ENCODE results near the gene RRP12.

DNA sequence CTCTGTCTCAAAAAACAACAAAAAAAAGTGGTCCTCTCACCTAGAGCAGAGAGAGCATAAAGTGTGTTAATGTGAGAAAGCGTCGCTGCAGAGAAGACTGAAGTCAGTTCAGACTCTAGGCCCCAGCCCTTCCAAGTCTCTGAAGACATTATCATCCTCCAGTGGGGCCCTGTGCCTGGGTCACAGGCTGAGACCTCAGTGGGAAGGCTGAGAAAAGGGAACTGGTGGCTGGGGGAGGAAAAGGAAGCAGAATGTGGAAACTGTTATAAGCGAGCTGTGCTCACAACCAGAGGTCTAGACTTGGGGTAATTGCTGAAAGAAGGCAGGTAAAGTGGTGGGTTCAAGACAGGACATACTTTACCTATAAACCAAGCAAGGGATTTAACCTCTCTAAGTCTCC is 4.9 kb upstream of the RRP12 start:
- TF ChIP-seq POLR2A (IDR thresholded peaks at IDR 0.05) = no peak
- TF ChIP-seq, protein P1, sequence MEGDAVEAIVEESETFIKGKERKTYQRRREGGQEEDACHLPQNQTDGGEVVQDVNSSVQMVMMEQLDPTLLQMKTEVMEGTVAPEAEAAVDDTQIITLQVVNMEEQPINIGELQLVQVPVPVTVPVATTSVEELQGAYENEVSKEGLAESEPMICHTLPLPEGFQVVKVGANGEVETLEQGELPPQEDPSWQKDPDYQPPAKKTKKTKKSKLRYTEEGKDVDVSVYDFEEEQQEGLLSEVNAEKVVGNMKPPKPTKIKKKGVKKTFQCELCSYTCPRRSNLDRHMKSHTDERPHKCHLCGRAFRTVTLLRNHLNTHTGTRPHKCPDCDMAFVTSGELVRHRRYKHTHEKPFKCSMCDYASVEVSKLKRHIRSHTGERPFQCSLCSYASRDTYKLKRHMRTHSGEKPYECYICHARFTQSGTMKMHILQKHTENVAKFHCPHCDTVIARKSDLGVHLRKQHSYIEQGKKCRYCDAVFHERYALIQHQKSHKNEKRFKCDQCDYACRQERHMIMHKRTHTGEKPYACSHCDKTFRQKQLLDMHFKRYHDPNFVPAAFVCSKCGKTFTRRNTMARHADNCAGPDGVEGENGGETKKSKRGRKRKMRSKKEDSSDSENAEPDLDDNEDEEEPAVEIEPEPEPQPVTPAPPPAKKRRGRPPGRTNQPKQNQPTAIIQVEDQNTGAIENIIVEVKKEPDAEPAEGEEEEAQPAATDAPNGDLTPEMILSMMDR (IDR thresholded peaks at IDR 0.05) = no peak
